ENCODE data around the gene CCNG2.

The CCNG2 gene

GRCh38 chr4:77172336-77172735, 15.3 kb downstream of the CCNG2 start:
- H3F3A ChIP-seq (ENCODE audit: insufficient read depth) = peaks cover 7% of the 10 kb centered on the region; the same call in 1 of the 2 replicates
- H3K27me3 ChIP-seq (ENCODE audit: low read length) = no peaks in the 10 kb centered on the region

DNA sequence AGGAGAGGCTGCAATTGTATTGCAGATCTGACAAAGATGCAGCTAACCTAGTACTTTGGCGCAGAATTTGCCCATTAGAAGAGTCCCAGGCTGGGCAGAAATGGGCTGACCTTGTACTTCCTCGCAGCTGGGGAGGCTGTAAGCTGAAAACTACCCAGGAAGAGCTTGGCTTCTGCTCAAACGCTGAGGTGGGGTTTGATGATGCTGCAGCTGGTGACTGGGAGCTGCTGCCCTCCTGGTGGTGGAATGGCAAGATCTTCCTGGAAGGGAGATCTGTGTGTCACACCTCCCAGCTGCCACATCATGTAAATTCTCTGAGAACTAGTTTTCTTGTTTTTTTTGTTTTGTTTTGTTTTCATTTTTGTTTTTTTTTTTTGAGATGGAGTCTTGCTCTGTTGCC, 17.4 kb downstream of the CCNG2 start:
- H4K20me1 ChIP-seq (ENCODE audit: low read depth, low read length) = no peaks in the 10 kb centered on the region
- H2AFZ ChIP-seq (ENCODE audit: low read depth, low read length, severe bottlenecking) = no peak overlapping the region
- no peaks in the 10 kb centered on the region for H3K27me3 ChIP-seq (ENCODE audit: low read length)

More at GRCh38 chr4:77172336-77172735, 15.3 kb downstream of the CCNG2 start:
- H3K4me2 ChIP-seq (ENCODE audit: low read depth, low read length, poor library complexity, severe bottlenecking) = no peak overlapping the region
- H3K27ac ChIP-seq (ENCODE audit: low read depth, low read length) = no peak overlapping the region
- no peaks in the 10 kb centered on the region; the same call in 1 of the 2 replicates for H3K36me3 ChIP-seq (ENCODE audit: low read length)
- no peak overlapping the region for H2AFZ ChIP-seq (ENCODE audit: low read depth, low read length, severe bottlenecking)
- no peak for TF ChIP-seq EZH2phosphoT487 (conservative IDR thresholded peaks at IDR 0.05; ENCODE audit: low read length)
- TF ChIP-seq CTCF (IDR thresholded peaks at IDR 0.05; ENCODE audit: insufficient read depth, low read length, poor library complexity, severe bottlenecking) = no peak
- no peaks in the 10 kb centered on the region for H3K9me3 ChIP-seq (ENCODE audit: insufficient read depth, low read length)
- no peaks in the 10 kb centered on the region for H3K9me2 ChIP-seq (replicated peaks; ENCODE audit: insufficient read depth, low read length)
- H3K9ac ChIP-seq (ENCODE audit: low read length) = no peak overlapping the region
- no peaks in the 10 kb centered on the region for H3K79me2 ChIP-seq (ENCODE audit: insufficient read depth, low read length)
- no peak overlapping the region for H3K4me3 ChIP-seq (ENCODE audit: insufficient read depth, low read length, poor library complexity, severe bottlenecking)
- H4K20me1 ChIP-seq (ENCODE audit: low read depth, low read length) = no peaks in the 10 kb centered on the region

GRCh38 chr4:77175201-77175611, 18.2 kb downstream of the CCNG2 start:
- Histone ChIP-seq H3K9ac (ENCODE audit: low read length) (no peak overlapping the region), H3K27ac (ENCODE audit: low read depth, low read length) (no peak overlapping the region), H3K27me3 (ENCODE audit: low read length) (no peaks in the 10 kb centered on the region), H4K20me1 (ENCODE audit: low read depth, low read length) (no peaks in the 10 kb centered on the region), H2AFZ (ENCODE audit: low read depth, low read length, severe bottlenecking) (no peak overlapping the region), H3K36me3 (ENCODE audit: low read length) (no peaks in the 10 kb centered on the region), H3K9me3 (ENCODE audit: insufficient read depth, low read length) (no peaks in the 10 kb centered on the region), H3K9me2 (replicated peaks; ENCODE audit: insufficient read depth, low read length) (no peaks in the 10 kb centered on the region), H3F3A (ENCODE audit: insufficient read depth) (peaks cover 5% of the 10 kb centered on the region; the same call in 1 of the 2 replicates), H3K4me2 (ENCODE audit: low read depth, low read length, poor library complexity, severe bottlenecking) (no peak overlapping the region), H3K4me3 (ENCODE audit: insufficient read depth, low read length, poor library complexity, severe bottlenecking) (no peak overlapping the region), H3K79me2 (ENCODE audit: insufficient read depth, low read length) (no peaks in the 10 kb centered on the region)
- TF ChIP-seq EZH2phosphoT487 (conservative IDR thresholded peaks at IDR 0.05; ENCODE audit: low read length) (no peak), CTCF (IDR thresholded peaks at IDR 0.05; ENCODE audit: insufficient read depth, low read length, poor library complexity, severe bottlenecking) (no peak)

More for the DNA sequence above, 17.4 kb downstream of the CCNG2 start:
- Histone ChIP-seq H3K9me2 (replicated peaks; ENCODE audit: insufficient read depth, low read length) (no peaks in the 10 kb centered on the region), H3K9me3 (ENCODE audit: insufficient read depth, low read length) (no peaks in the 10 kb centered on the region), H3K4me2 (ENCODE audit: low read depth, low read length, poor library complexity, severe bottlenecking) (no peak overlapping the region), H3K27ac (ENCODE audit: low read depth, low read length) (no peak overlapping the region), H3K79me2 (ENCODE audit: insufficient read depth, low read length) (no peaks in the 10 kb centered on the region), H3K4me3 (ENCODE audit: insufficient read depth, low read length, poor library complexity, severe bottlenecking) (no peak overlapping the region), H3K36me3 (ENCODE audit: low read length) (no peaks in the 10 kb centered on the region), H3F3A (ENCODE audit: insufficient read depth) (peaks cover 7% of the 10 kb centered on the region; the same call in 1 of the 2 replicates), H3K9ac (ENCODE audit: low read length) (no peak overlapping the region)
- no peak for TF ChIP-seq EZH2phosphoT487 (conservative IDR thresholded peaks at IDR 0.05; ENCODE audit: low read length)
- no peak for TF ChIP-seq CTCF (IDR thresholded peaks at IDR 0.05; ENCODE audit: insufficient read depth, low read length, poor library complexity, severe bottlenecking)
